Fibroblast of skin of scalp (primary cell): Measurements from ENCODE around the gene TLL1. TPM values are rescaled to one million over a fixed set of nuclear protein-coding genes. Genes with fewer than 3 reads are reported as not detected.

ENCODE experiments used
- DNase-seq: peaks from one replicate; pipeline ENCODE4 v3.0.0-alpha.2; 2013
- polyA plus RNA-seq, 2 experiments: library from polyadenylated mRNA; unstranded; fragments of 120-200 nt; gene quantifications; one replicate each; pipeline ENCODE4 v1.2.1, GENCODE V29; 2013; ENCODE audit not compliant: insufficient read length in 2 of 2

TLL1 gene
- 1.5 TPM for polyA plus RNA-seq (2013, experiment 1 of 2; ENCODE audit: insufficient read length)
- polyA plus RNA-seq (2013, experiment 2 of 2; ENCODE audit: insufficient read length) = 1.9 TPM

DNA sequence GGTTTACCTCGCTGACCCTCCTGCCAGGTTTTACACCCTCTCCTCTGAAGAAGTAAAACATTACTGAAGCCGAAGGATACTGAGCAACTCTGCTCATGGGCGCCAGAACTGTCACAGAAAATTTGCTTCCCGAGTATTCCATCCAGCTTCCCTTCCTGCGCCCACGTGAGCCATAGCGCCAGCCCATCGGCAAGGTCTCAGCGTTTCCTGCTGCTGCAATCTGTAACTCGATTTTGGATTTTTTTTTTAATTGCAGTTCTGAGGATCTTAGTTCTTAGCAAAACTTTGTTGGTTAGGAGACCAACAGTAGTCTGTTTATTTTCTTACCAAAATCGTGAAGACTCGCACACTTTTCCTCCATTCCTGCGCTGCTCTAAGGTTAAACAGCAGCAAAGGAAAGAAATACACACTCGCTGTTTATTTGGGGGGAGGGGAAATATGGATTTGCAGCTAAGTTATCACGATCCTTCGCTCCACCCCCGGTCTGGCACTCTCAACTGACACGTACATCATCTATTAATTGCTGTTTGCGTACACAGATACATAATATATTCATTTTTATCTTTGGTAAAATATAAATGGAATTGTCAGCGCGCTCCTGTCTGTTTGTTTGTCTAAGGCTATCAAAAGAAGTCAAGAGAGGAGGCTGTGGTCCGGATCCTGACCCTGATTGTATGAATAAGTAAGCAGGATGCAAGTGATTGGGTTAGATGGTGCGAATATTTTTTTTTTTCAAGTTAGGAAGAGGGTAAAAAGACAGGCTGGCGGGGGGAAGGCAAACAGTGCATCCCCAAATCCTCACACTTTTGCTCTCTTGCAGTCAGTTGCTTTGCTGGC lies at the start of gene TLL1:
Gene TLL1 (plus strand): TSS at position 777 of the 837 bp plus-strand sequence. CDS start 668 bp downstream, outside the sequence.
- DNase-seq = peak; percentile 25

DNA sequence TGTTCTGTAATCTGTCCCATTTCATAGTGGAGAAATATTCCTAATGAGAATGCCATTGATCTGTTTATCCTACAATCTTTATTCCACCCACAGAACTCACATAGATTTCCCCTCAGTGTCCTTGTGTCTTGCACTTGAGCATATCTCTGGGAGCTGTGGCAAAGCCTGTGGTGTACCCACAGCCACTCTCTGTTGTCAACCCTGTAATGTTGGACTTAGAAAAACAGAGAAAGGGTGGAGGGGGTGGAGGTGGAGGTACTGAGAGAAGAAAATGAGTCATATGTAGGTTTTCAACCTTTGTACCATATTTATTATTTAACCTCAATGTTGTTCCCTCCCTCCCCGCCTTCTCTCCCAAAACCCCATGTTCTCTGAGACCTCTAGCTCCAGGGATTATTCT lies 46.9 kb upstream of the TLL1 start:
- DNase-seq = no peak

DNA sequence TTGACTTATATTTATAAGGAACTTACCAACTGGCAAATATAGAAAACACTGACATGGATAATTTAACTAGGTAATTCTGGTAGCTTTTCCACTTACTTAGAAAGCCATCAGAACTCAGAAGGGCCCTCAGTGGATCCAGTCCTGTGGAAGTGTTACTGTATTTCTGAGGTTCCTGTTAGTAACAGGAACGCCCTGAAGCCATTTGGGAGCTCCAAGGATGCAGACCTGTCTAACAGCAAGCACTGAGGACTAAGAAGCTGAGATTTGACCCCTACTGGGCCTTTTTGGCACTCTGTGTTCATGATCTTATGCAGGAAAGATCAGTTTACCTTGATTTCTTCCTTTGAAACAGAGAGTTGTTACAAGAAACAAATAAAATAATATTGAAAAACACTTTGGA lies 46.0 kb upstream of the TLL1 start:
- DNase-seq = no peak

DNA sequence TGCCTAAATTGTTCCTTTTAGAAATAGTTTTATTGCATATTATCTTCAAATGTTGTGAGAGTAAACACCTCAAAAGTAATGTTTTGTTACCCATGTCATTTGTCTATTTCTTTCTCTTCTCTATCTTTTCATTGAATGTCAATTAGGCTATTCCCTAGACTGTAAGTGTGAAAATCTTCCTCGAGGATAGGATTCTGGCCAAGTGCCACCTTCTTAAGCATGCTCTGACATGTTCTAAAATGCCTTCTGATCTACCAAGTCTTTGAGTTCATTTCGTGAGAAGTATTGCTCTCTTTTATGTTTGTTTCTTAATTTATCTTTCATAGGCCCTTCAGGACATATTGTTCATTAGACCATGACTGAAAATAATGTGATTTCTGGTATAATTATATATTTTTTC lies 44.1 kb upstream of the TLL1 start:
- DNase-seq = peak; percentile 4

DNA sequence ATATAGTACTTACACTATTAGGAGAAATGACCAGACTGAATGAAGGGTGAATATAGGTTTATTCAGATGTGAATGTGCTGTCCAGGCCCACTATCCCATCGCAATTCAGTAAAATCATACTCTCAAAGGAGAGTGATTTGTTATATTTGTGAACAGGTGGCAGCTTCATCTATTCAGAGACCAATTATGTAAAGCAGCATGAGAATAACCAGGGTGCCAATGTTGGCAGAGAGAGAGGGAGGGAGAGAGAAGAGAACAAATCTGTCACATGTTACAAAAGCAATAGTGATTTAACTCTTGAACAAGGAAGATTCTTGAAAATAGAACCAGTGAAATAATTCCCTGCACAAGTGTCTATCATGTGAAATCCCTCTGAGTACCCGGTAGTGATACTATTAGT lies 38.9 kb upstream of the TLL1 start:
- no peak for DNase-seq

DNA sequence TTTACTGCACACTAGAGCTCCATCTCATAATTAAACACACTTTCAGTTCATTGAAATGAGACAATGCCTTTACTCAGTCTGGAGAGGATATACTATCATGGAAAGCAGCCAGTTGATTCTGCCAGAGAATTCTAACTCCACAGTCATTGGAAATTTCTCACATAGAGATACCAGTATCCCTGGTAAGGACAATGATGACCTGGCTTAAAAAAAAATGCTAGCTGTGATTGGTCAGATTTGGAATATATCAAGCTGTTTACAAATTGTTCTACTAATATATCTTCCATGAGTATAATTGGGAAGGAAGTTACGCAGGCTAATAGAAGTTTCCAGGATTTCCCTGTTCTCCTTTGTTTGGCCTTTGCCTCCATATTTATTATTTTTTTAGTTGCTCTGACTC lies 34.5 kb upstream of the TLL1 start:
- no peak for DNase-seq

DNA sequence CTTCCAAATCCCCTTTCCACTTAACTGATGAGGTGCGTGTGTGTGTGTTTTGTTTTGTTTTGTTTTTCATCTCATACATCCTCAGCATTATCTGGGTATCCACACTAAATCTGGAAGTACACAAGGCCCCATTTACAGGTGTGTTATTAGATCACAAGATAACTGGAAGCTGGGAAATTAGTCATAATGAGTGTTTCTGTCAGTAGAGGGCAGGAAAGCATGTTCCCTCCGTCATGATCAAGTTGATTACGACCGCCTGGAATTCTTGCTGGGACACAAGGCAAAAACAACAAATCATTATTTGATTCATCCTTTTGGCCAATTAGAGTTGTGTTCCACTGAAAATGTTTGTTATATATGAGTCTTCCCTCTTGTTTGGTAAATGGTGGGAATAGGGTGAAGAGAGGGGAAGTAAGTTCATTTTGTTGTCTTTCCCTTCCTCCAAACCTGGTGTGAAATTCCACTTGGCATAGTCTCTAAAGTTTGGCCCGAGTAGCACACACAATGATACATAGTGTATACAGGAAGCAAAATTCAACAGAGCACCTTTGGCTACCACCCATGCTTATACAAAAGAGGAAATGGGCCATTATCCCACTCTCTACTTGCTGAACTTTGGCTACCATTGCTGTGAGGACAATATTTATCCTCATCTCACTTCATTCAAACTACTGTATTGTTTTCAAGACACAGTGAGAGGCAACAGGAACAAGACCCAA lies 33.3 kb upstream of the TLL1 start:
- no peak for DNase-seq

DNA sequence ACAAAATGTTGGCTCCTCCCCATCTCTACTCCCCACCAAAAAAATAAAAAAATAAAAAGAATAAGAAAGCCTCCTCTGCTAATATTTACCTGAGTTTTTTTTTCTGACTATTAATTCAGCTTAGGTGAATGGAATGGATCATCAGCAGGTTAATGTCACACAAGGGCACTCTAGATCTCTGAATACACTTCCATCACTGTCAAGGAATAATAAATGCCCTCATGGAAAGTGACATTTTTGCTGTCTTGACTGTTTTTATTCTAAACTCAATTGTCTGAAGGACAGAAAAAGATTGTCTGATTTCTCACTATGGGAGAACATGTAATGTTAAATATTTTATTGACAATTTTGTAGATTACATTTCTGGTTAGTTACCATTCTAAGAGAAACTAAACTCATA lies 30.4 kb upstream of the TLL1 start:
- DNase-seq = no peak

DNA sequence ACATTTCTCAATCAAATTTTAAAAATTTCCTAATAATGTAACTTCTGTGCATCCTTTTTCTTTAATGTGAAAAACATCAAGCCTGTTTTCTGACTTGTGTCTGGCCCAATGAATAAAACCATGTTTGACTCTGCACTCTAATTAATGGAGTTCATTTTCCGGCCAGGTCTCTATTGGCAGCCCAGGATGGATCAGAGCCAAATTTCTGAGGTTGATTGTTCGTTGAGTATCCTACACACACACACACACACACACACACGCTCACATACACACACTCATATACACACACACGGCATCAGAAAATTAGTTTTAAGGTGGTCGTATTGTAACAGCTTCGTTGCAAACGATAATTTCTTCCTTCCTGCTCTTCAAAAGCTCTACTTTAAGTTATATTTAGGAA lies 28.9 kb upstream of the TLL1 start:
- no peak for DNase-seq

DNA sequence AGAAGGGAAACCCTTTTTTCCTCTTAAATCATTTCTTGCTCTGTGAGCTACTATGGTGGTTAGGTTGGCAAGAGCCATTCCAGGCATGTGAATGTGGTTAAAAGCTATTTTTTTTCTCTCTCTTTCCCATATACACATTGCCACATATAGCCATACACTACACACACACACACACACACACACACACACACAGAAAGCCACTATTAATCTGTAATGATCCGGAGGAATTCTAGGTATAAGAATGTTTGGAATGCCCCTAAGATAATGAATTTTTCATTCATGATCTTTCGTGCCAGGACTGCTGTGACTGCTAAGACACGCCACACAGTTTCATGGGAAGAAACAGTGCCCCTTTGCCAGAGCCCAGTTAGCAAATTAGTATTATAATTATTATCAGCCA lies 21.8 kb upstream of the TLL1 start:
- DNase-seq = peak; percentile 28

DNA sequence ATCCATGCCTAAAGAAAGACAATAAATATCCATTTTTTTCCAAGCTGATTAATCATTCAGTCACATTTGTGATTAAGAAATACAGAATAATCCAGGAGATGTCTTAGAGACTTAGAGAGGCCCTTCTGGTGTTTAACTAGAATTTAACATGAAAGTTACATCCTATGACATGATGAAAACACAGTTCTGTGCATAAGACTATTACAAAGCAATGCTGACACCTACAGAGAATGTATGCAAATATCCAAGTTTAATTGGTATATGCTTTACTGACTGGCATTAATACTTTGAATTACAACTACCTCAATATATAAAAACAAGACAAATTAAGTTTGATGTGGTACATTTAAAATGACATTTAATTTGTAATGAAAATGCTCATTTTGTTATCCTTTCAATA lies 17.8 kb upstream of the TLL1 start:
- no peak for DNase-seq

DNA sequence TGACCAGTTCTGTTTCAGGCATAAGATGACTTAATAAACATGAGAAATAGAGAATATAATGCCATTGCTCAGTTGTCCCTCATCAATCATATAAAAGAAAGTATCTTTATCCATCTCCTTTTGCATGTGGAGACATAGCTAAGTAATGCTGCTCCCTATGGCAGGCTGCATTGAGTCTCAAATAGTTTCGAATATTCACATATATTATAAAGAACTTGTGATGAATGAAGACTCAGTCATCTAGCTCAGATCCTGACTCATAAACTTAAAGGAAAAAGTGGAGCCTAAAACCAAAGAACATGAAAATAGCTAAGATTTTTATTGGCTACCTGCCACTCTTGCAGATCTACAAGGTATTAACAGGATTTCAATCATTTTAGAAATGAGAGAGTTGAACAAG lies 11.7 kb upstream of the TLL1 start:
- DNase-seq = no peak

DNA sequence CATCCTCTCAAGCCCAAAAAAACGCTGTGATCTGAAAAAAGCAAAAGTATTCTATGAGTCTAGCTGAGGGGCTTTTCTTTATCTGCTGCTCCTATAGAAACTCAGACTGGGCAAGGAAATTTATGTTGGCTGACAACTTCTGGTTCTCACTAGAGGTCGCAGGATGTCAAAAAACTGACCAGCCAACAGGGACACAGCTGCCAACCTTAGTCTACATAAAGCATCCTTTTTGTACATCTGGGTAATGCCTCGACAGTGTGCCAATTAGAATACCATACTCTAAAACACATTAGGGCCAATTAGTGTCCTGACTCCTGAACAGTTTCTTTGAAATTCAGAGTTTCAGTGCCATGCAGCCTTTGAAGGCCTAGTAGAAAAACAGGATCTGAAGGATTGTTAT lies 8.8 kb upstream of the TLL1 start:
- DNase-seq = no peak

DNA sequence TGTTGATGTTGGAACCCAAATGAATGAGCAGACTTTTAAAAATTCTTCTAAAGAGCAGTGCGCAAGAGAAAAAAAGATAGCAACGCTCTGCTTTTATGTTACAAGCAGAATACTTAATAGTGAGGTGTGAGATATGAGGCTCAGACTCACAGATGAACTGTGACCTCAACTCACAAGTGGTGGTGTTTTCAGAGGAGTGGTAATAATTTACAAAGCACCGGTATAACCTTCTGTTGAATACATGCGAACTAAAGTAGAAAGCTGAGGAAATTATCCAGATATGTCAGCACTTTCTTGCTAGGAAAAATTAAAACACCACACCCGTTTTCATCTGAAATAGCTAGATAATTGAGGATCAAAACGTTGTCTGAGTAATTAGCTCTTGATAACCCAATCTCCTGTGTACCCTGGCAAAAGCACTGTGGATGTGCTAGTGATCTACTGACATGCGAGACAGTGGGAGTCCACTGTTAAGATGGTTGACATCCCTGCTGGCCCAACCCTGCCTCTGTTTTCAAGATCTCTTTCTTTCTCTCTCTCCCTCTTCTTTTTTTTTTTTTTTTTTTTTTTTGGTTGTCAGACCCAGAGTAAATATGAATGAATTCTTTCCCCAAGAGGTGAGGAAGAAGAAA lies 6.9 kb upstream of the TLL1 start:
- no peak for DNase-seq

DNA sequence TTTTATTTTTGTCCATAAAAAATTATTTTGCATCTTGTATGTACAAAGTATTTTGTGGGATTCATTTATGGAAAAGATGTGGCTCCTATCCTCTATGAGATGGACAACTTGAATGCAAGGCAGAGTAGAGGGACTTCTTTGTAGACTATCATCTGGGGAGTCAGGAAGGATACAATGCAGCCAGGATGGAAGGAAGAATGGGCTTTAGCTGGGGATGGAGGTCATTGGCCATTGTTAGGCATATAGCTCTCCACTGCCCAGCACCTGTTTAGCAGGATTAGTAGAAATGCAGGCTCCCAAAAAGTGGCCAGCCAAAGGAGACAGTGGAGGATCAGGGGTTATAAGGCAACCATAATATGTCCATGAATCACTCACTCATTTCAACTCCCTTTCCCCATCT lies 5.1 kb upstream of the TLL1 start:
- no peak for DNase-seq

DNA sequence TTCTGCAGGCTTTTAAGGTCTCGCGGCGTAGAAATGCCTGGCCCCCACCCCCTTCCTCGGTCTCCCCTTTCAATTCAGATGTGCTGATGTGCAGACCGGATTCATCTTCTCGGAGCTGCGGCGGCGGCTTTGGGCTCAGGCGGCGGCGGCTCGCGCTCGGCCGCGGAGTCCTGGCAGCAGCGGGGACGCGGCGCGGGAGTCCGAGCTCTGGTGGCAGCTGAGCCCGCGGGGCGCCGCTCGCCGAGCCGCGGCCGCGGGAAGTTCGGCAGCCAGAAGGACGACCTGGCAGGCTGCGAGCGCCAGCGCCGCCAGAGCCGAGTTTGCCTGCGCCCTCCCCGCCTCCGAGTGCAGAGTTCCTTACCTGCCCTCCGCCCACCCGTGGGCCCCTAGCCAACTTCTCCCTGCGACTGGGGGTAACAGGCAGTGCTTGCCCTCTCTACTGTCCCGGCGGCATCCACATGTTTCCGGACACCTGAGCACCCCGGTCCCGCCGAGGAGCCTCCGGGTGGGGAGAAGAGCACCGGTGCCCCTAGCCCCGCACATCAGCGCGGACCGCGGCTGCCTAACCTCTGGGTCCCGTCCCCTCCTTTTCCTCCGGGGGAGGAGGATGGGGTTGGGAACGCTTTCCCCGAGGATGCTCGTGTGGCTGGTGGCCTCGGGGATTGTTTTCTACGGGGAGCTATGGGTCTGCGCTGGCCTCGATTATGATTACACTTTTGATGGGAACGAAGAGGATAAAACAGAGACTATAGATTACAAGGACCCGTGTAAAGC lies 448 bp downstream of the TLL1 start:
- DNase-seq = peak; percentile 36

DNA sequence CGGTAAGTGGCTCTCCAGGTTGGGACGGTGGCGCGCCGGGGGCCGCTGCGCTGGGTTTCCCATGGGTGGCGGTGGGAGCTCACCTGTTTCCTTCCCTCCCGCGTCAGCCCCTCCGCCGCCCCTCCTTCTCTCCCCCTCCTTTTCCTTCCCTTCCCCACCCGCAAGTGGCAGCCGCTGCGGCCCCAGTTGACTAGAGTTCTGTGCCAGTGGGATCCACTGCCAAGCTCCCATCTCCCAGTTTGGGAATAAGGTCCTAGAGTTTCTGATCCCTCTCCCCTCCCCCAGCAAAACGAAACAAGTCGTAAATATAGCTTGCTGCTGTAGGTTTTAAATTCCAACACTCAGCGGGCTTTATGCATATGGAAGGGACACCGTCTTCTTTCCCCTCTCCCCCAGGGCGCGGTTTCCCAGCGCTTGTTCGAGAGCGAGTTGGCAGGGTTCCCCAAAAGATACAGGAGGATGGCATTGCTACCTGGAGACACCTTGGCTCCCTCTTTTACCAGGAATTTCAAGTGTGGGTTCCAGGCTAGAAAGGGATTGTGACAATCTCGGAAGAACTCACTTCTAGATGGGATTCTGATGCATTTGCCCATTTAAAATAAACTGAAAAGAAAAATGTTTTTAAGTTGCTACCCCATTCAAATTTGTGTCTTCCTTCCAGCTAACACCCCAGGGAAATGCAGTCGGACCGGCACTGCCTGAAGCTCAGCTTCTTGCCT lies 1.2 kb downstream of the TLL1 start:
- DNase-seq = peak; percentile 18

DNA sequence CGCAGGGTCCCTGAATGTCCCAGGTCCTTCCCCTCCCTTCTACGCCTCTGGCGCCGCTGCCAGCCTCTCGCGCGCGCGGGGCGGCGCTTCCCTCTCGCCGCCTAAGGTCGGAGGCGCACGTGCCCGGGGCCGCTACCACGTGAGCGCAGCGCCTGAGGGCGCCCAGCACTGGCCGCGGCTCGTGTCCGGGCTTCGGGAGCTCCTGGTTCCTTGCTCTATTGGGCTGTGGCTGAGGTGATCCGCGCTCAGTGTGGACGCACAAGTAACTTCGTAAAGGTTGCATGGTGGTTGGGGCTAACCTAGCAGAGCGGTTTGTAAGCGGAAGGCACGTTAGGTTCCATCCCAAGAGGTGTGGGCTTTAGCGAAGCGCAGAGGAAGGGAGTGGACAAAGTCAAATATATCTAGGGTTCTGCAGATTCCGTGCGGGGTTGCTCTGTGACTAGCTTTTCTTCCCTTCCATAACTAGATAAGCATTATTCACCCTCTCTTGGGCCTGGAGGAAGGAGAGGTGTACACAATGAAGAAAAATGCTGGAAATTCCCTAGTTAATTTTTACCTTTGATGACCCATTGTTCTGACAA lies 1.8 kb downstream of the TLL1 start:
- DNase-seq = peak; percentile 16

DNA sequence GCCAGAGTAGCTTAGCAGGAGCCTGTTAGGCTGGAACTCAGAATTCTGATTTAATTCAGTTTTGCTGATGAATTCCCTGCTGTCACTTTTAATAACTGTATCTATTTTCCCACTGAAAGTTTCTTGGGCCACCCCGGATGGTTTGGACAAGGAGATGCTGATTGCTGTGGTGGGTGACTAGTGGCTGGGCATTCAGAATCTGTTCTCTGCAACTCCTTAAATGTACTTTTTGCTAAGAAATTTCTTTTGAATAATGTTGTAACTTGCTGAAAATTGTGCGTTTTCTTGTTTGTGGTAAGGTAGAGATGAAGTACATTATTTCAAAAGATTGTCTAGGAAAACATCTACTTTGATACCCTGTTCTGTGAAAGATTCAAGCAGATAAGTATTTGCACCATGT lies 2.4 kb downstream of the TLL1 start:
- DNase-seq = no peak

DNA sequence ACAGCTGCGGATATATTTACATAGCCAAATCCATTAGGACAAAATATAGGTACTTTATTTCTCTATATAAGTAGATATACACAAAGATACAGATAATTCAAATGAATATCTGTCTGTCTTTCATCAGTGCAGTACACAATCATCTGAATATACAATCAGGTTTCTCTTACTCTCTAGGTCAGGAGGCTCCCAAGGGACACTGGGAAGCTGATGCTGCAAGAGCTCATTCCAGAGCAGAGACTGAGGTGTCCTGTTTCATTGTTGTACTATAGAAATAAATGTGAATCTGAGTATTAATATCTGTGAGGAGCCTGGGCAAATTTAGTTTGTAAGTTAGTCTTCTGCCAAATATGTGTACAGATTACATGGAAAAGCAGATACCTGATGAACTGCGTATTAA lies 4.2 kb downstream of the TLL1 start:
- DNase-seq = peak; percentile 63

DNA sequence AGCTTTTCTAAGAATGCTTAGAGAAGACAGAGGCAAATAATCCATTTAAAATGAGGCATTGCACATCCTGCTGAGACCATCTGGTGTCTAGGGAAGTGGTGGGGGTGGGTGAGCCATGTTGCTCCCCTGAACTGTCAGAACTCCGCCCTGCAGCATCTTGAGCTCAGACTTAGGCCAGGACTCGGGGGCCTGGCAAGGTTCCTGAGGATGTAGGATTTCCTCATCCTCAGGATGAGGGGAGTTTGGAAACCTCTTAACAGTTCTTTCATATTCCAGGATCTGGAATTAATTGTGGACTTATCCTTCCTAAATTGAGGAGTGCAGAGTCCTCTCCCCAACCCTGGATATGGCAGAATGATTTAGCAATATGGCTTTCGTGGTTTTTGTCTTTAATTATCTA lies 6.6 kb downstream of the TLL1 start:
- DNase-seq = peak; percentile 22

DNA sequence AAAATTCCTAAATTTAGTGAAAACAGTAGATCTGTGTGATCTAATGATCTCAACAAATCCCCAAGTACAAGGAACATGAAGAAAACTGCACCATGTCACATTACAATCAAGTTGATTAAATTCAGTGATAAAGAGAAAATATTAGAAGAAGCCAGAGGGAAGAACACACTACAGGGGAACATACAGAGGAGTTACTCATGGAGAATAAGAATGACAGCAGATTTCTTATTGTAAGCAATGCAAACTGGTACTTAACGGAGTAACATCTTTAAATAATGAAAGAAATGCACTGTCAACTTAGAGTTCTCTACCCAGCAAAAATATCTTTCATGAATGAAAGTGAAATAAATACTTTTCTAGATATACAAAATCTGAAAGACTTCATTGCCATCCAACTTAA lies 21.1 kb downstream of the TLL1 start:
- DNase-seq = no peak
